Occipital lobe (tissue), 2 donors: ENCODE data around the gene KLHL25. TPM values are rescaled to one million over a fixed set of nuclear protein-coding genes. Genes with fewer than 3 reads are reported as not detected.

ENCODE experiments used
- DNase-seq: peaks from one replicate; lab custom pipeline; 2025; lab: John Stamatoyannopoulos, UW
- total RNA-seq: library from RNA; depleted of rRNA; stranded (reverse); fragments of >200 nt; gene quantifications from one replicate; pipeline ENCODE4 v1.2.3, GENCODE V29; 2014

Gene KLHL25
- total RNA-seq, 1 donor from 2014 or later: 32.3 TPM

DNA sequence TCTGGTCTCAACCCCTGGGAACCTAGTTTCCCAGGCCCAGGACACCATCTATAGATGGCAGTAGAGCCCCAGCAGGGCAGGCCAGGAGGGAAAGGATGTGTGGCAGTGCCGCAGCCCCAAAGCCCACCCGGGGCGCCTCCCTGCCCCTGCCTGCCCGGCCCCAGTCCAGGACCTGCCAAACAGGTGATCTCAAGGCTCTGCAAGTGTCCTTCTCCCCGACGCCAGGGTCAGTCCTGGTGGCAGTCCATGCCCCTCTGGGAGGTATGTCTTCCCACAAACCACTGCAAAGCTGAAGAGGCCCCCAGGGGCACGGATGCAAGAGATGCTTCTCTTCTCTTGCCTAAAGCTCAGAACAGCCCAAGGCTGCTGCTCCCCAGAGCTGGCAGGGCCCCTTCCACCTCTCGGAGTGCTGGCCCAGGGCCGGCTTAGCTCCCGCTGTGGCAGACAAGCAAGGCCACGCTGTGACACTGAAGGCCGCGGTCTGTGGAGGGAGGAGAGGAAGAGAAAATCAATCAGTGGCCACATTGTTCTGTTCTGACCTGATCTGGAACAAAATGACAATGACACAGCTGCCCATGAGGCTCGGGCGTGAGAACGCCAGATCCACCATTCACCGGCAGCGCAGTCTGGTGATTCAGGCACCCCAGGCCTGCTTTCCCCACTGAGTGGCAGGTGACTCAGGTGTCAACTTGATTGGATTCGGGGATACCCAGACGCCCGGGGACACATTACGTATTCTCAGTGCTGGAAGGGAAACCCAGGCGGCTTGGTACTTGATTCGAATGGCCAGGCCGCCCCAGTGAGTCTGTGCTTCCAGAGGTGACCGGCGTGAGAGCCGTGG is 34.0 kb downstream of the KLHL25 start:
- no peak for DNase-seq

DNA sequence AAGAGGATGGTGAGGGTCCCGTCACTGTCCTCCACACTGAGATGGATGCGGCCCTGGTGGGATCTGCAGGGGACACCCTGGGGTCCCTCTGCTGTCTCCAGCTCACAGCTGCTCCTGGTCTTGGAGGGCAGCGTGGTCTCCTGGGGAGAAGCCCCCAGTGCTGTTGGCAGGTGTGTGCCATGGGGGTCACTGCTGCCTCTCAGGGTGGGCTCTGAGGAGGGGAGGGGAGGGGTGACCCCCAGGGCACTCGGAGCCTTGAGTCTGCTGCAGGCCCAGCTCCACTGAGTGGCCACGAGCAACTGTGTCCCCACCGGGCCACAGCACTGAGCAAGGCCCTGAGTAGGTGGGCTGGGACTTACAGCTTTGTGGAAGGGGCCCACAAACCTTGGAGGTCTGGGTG is 34.7 kb downstream of the KLHL25 start:
- no peak for DNase-seq

DNA sequence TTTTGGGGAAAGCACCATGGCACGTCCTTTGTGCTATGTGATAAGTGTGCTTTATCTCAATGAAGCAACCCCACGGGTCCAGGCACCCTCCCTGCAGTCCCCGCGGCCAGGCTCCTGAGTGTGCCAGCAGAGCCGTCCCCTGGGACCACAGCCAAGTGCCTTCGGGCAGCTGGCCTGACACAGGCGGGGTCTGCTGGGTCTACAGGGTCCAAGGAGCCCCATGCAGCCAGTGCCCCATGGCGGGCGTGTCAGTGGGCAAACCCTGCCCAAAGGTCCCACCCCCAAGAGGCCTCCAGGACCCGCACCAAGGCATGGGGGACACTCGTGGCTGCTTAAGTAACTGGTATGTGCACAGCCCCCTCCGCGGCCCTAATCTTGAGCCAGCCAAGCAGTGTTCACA is 35.3 kb downstream of the KLHL25 start:
- no peak for DNase-seq

DNA sequence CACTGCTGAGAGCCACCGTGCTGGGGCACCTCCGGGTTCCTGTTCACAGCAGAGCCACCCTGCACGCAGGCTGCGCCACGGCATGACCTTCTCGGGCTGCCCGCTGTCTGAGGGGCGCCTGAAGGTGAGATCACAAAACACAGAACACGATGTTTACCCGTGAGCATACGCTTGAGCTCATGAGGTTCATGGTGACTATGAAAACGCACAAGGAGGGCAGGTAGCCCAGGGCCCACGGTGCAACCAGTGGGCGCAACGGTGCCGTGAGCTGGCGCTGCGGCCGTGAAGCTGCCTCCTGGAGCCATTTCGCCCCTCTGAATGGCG is 36.1 kb downstream of the KLHL25 start:
- DNase-seq: no peak

DNA sequence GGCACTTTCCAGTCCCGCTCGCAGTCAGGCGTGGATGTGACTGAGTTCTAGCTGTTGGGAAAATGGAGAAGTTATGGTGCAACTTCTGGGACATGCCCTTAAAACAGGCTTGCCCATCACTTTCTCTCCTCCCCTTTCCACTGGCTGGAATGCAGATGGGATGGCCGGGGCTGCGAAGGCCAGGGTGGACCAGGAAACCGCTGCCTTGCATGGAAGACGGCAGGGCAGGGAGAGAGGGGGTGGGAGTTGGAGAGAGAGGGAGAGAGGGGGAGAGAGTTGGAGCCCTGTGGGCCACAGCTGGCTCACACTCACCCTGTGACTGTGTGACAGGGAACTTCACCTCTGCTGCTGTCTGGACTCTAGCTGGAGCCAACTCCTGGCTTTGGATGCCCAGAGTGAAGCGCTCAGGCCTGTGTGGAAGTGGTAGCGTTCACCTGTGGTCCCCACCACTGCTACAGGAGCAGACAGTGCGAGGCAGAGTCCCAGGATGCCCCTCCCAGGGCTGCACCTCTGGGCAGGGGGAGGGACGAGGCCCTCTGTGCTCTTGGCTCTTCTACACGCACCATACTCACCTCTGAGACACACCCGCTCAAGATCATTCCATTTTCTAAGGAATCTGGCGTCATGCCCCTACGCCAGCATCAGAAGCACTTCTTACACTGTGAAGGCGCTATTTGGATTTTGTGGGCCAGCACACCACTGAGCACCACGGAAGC is 36.6 kb downstream of the KLHL25 start:
- no peak for DNase-seq

DNA sequence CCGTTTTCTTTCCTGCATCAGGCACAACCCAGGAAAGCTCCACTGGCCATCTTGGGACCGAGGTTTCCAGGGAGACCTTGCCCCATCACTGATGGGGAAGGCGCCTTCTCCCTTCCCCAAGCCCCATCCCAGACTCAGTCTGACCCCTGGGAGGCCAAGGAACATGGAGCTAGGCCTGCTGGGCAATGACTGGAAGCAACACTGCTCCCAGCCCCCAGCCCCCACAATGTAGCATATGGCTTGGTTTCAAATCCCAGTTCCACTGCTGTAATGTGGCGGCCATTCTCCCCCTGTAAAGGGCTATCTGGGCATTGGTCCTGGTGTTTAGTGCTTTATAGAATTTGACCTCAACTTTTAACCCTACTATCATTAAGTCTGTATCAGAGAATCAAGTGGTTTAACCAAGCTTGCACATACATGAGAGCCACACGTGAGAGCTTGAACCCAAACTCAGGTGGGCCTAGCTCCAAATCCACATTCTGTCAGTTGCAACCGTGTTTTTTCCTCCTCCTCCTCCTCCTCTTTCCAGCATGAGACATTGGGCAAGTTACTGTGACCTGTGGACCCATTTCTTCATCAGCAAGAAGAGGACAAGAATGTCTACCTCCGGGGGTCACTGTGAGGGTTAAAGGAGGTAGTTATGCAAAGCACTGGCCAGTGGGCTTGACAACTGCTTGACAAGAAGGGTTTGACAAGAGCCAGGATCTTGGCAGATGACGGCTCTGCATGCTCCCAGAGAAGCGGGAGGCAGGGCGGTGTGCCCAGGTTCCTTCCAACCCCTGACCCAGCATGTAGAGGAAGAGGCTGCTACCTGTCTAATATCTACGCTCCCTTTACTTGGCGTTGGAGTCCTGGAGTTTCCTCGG is 37.4 kb downstream of the KLHL25 start:
- no peak for DNase-seq

DNA sequence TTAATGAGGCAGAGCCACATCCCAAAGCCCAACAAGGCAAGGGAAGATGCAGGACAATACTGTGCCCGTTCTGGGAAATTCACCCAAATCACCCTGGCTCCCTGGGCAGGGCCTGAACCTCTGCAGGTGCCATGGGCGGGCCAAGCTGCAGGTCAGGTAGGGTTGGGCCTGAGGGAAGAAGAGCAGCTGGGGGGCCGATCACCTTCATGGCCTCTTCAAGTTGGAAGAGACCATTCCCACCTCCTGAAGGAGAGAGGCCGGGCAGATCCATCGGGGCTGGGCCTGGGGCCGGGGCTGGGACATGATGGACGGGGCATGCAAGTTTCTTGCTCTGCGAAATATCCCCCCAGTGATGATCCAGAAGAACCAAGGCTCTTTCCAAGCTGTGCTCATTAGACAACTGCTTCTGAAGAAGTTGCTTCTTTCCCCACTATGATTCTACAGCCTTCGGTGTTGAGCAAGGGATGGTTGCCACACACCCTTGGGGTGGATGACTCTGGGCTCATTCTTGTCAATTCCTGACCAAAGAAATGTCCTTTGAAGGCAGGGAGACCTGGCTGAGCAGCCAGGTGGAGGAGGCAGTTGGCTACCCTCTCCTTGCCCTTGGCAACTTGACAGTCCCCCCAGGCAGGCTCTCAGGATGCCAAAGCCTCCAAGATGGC is 38.2 kb downstream of the KLHL25 start:
- DNase-seq: no peak

DNA sequence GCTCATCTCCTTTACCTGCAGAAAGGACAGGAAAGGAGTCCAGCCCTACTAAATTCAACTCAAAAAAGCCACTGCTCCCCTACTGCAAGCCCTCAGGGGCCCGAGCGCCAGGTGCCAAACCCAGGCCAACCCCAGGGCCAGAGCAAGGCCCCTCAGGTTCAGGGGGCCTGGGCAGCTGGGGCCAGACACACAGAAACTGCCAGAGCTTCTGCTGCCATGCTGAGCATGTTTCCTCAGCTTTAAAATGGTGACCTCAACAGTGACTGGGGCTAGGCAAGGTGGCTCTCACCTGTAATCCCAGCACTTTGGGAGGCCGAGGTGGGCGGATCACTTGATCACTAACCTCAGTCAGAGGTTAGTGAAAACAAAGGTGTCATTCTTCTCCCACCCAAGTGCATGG is 38.8 kb downstream of the KLHL25 start:
- no peak for DNase-seq

DNA sequence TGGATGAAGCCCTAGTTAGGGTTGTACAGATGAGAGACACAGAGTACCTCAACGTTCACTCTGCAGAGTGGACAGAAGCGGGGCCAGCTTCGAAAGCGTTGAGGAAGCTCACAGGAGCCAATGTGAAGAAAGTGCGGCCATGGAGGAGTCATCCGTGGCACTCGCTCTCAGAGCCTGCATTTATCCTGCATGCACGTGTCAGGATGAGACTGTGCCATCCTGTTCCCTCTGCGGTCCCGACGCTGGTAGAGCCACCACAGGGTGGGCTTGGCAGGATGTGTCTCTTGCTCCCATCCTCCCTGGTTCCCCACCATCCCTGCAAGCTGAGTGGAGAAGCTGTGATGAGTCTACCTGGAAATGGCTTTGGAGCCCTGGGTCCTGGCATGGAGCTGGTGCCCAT is 39.3 kb downstream of the KLHL25 start:
- no peak for DNase-seq

DNA sequence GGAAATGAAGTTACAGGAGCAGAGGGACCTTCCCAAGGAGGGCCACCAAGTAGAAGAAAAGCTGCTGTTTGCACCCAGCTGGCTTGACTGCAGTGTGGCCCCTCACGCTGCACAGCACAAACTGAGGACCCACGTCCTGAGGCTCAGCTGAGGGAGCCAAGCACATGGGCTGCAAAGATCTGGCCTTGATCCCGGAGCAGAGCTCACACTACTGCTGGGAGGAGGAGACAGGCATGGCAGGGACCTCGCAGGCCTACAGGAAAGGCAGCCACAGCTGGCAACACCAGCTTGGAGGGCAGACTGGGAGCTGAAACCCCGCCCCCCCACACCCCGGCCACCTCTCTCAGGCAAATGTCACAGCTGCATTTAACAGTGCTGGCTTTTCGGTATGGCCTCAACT is 39.7 kb downstream of the KLHL25 start:
- no peak for DNase-seq

DNA sequence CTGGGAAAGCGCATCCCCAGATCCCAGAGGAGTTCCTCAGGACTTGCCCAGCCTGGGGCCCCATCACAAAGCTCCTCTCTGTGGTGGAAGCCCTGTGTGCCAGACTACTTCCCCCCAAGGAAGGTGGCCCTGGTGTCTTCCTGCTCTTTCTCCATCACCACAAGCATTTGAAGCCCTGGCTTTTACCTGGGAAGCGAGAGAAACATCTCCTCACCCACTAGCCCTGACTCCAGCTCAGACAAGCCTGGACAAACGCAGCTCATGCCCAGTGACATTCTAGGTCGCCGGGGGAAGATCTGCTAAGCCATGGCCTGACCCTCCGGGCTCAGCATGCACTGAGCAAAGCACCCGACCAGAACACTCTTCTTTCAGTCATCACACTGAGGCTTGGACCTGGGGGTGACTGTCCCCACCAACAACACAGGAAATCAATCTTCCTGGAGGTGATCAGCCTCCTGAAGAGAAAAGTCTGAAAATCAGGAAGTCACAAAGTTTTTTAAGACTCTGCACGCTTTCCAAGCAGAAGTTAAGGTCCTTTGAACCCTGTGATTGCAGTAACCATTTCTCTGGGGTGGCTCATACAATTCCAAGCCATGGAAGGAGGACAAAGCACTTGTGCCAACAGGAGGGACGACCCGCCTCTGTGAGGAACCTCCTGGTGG is 40.8 kb downstream of the KLHL25 start:
- DNase-seq: no peak

DNA sequence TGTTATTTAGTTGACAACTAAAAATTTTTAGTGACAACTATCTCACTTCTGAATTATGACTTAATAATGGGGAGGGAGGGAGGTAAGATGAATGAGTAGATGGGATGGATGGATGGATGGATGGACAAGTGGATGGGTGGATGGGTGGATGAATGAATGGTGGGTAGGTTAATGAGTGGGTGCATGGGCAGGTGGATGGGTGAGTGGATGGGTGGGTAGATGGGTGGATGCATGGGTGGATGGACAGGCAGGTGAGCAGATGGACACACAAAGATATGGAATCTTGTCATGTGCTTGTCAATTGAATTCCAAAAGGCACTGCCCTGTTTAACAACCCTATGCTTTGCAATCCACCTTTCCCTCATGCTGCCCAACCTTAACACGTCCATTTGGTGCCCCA is 41.5 kb downstream of the KLHL25 start:
- DNase-seq: no peak

DNA sequence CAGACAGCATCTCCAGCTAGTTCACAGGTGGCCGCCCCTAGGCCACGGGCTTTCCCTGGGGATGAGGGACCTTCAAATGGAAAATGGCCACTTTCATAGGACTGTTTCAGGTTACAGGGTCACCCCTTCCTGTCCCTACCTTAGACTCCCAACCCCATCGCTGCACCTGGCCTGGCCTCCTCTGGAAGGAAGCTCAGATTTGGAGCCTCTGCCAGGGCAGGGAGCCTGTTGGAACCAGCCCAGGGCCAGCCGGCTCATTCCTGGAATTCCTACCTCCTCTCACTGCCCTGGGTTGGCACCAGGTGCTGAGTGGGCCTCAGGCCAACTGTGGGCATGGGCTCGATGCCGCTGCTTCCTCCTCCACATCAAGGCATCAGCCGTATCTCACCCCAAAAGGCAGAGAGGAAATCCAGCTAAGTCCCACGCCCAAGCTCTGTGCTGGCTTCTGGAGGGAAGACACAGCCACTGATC is 42.2 kb downstream of the KLHL25 start:
- no peak for DNase-seq

DNA sequence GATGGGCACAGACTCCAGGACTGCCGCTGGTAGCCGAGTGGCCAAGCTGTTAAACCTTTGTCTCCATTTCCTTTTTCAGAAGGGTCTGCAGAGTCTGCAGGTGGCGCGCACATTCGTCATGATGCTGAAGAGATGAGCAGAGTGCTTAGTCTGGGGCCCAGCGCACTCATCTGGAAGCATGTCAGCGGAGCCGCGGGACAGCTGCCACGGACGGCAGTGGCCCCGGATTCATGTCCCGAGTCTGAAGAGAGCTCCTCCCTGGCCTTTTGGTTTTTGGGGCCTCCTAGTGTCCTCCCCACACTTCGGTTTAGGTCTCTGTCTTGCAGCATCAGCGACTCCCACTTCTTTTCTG is 42.6 kb downstream of the KLHL25 start:
- DNase-seq: no peak

DNA sequence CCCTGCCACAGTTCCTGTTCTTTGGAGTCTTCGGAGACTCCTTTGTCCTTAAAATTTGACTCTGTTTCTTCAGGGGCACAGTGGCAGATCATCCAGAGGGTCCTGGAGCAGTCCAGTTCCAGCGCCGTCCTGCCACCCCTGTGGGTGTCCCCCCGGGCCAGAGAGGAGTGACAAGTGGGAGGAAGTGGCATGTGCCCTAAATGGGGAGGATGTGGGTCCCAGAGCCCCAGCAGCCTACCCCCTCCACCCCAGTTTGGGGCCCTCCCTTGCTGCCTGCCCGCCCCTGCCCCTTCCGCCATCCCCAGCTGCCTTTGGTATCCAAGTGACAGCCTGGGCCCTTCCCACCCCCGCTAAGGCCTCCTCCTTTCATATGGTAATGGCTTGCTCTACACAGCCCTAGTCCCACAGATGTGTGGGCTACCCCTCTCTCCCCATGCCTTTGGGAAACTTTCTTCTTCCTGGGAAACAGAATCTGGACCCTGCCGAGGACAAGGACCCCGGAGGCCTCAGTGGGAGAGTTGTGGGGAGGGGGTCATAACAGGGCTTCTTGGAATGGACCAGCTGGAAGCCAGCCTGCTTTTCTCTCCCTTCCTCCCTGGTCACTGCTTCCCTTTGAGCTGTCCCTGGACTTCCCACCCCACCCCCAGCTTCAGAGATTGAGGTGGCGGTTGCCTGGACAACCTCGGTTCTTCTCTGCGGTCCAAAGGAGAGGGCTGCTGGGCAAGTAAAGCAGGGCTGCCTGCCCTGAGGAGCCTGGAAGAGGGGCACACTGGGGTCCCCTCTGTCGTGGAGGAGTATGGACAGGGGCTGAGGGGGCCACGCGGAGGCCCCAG is 43.2 kb downstream of the KLHL25 start:
- peak; percentile 23 for DNase-seq

DNA sequence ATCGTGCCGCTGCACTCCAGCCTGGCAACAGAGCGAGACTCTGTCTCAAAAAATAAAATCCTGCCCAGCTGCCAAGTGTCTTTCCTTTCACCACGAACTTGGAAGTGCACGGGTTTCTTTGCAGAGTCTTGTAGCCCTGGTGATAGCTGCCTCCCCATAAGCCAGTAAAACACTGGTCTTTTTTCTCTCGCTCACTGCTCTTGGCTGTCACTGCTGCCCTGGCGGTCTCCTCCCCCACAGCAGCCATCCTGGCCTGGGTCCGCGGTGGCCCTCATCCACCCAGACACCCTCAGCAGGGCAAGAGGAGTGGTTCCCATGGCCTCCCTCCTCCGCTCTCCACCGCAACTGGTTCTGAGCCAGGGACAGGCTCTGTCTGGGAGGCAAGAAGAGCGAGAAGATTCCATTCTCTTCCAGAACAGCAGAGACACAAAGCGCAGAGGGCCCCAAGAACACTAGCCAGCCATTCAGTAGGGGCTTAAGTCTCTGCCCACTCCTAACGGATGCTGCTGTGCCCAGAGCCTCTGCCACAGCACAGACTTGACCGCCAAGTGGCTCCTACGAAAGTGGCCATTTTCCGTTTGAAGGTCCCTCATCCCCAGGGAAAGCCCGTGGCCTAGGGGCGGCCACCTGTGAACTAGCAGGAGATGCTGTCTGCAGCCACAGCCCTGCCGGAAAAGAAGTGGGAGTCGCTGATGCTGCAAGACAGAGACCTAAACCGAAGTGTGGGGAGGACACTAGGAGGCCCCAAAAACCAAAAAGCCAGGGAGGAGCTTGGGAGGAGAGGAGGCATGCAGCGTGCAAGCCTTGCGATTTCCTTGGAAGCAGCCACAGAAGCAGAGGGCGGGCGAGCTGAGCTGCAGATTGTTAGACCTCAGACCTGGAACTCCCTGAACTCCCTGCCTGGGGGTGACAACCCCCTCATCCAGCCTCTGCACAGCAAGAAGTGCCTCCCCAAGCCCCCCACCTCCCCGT is 44.1 kb downstream of the KLHL25 start:
- DNase-seq: peak; percentile 50

DNA sequence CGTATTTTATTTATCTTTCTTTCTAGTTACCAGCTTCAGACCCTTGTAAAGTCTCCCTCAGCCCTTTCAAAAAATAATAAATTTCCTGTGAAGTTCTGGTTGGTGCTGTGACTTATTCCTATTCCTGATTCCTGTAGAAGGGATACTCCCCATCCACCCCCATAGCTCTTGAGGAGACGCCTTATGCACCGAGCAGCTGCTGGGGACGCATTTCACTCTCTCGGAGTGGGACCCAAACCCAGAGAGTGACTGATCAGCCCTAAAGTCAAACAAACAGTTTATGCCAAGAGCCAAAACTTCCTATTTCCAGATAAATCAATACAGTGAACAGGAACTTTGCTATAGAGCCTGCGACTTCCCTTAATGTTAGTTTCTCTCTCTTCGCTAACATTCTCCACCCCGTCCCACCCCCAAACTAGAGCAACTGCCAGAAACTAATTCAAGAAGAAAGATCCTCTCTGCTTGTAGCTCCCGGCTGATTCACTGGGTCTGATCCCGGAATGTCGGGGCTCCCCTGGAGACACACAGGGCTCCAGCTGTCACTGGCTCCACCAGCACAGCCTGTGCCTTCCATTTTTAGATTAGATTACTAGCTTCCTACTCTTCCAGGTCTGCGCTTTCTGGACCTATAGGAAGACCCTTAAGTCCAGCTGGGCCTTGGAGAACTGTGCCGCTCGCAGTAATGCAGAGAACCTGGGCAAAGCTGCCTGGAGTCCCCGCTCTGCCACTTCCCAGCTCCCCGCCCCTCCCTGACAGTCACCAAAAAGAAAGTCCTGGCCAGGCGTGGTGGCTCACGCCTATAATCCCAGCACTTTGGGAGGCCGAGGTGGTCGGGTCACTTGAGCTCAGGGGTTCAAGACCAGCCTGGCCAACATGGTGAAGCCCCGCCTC is 45.2 kb downstream of the KLHL25 start:
- DNase-seq: peak; percentile 38

DNA sequence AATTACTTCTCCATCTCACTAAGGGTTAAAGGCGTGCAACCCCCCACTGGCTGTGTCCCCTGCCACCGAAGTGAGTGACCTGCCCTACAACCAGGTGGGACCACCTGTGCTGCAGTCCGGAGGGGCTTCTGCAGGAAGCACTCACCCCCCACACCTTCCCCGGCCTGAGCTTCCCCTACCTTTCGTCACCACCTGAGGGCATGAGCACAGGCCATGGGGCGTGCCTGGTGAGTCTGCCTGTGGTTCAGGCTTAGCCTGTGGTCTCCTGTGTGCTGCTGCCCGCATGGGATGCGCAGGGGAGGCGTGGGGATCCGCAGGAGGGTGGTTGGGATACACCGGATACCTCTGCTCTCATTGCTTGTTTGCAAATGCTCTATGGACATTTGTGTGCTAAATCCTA is 46.0 kb downstream of the KLHL25 start:
- DNase-seq: no peak
